GM12874 (cell line): Measurements from ENCODE around the gene ANTXR2.

ENCODE experiments used
- TF ChIP-seq, protein P1 (sequence below): IDR thresholded peaks from 2 replicates; pipeline ENCODE4 v1.5.1; 2011; ENCODE audit warnings: low read depth, mild to moderate bottlenecking, control low read depth, low read length, moderate library complexity; ENCODE audit not compliant: insufficient read depth

Gene ANTXR2

DNA sequence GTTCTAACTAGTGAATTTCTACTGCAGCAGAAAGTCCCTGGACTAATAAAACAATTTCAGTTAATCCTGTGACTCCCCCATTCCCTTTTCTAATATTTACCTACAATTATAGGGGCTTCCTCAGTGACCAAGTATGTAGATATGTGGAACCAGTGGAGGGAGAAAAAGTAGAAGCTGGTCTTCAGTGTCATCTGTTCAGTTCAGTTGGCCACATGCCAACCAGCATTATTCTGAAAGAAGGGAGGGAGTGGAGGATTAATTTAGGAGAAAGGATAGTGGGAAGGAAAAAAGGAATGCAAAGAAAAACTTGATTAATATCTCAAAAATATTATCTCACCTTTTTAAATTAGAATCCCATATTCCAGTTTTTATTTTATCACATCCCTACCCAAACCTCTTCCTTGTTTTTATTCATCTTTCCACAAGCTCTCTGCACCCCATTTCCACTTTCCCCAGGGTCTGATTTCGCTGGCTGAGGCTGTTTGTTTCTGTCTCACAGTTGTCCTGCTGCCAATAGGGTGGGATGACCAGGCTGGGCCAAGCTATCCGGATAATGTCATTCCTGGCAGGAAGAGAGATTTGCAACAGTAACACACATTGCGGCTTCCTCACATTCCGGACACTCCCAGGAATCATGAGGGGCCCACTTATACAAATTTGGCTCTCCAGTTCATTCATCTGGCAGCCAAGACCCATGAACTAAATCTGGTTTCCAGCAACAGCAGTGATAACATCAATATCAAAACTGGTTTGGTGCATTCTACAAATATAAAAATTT is 24.6 kb upstream of the ANTXR2 start:
- TF ChIP-seq, protein P1, sequence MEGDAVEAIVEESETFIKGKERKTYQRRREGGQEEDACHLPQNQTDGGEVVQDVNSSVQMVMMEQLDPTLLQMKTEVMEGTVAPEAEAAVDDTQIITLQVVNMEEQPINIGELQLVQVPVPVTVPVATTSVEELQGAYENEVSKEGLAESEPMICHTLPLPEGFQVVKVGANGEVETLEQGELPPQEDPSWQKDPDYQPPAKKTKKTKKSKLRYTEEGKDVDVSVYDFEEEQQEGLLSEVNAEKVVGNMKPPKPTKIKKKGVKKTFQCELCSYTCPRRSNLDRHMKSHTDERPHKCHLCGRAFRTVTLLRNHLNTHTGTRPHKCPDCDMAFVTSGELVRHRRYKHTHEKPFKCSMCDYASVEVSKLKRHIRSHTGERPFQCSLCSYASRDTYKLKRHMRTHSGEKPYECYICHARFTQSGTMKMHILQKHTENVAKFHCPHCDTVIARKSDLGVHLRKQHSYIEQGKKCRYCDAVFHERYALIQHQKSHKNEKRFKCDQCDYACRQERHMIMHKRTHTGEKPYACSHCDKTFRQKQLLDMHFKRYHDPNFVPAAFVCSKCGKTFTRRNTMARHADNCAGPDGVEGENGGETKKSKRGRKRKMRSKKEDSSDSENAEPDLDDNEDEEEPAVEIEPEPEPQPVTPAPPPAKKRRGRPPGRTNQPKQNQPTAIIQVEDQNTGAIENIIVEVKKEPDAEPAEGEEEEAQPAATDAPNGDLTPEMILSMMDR = no peak

DNA sequence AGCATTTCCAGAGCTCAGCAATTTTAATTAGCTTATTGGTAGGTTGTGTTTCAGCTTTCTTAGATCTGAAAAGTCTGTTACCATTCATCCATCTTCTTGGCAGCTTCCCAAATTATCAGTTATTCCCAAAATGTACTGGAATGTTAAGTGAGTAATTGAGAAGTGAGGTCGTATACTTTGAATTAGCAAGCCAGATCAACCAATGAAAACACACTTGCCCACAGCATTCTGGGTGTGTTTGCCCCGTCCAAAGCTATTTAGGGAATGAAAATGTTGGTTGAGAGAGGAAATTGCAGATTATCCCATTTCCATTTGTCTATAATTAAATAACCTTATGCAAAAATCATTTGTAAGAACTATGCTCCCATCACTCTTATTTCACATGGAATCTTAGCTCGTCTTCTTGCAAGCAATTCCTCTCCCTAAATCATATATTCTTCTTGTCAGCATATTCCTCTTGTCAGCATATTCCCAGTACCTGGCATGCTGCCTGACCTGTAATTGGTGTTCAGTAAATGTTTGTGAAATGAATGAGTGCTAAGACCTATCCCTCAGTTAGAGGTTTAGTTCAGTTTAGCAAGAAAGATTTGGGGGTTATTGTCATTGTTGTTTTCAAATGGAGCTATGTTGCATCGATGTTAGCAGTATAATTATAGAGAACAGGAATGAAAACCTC is 23.3 kb upstream of the ANTXR2 start:
- TF ChIP-seq, protein P1 = no peak

DNA sequence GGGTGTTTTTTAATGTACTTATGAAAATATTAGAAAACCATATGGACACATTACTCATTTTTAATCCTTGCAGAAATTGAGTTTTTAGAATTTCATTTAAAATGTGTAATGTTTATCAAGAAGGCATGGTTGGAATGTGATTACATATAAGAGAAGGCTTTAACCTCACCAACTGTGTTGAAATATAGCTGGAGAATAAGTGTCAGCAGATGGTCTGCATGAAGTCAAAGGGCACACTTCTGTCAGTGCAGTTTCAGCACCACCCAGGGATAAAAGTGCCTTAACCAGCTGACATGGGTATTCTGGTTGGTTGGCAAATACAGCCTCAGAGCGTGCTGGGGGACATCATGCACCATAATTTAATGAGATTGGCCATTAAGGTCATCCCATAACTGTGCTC is 21.2 kb upstream of the ANTXR2 start:
- TF ChIP-seq, protein P1 = no peak

DNA sequence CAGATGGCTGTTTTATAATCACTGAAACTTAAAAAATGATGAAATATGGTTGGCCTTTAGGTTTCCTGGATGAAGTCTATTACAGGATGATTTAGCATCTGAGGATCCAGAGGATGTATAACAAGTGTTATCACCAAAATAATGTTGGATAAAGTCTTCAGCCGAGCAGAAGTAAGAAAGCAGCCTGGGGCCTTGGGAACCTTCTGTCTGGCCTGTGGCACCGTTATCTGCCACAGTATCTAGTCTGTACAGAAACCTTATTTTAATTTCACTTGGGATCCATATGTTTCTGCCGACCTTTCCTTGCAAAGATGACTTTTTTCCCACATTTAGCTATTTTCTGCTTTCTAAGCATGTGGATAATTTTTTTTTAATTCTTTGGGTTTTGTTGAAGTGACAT is 20.5 kb upstream of the ANTXR2 start:
- TF ChIP-seq, protein P1 = no peak

DNA sequence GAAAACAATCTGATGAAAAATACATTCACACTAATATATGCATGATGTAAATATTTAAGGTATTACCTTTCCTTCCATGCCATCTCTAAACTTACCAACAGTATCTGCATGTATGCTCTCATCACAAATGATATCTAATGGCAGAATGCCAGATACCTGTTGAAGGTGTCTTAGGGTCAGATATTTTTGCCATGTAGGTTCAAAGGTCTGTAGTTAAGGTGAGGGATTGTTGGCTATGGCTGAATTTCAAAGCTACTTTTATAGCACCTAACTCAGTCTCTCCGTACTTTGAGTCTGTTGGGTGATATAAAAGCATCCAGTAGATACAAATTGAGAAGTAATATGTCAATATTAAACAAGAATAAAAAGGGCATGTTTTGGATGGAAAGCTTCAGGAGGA is 19.8 kb upstream of the ANTXR2 start:
- TF ChIP-seq, protein P1 = no peak

DNA sequence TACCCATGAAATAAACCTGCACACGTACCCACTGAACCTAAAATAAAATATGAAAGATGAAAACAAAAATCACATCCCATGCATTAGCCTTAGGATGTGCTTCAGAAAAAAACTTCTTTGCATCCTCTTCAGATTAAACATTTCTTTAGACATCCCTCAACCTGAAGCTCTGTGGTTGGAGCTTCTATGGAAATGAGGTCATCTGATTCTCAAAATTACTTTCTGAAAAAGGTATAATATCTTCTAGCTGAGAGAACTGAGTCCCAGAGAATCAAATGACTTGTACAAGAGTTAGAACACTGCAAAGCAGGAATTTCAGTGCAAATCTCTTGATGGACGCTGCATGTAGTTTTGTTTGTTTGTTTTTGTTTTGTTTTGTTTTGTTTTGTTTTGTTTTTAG is 19.1 kb upstream of the ANTXR2 start:
- TF ChIP-seq, protein P1 = no peak

DNA sequence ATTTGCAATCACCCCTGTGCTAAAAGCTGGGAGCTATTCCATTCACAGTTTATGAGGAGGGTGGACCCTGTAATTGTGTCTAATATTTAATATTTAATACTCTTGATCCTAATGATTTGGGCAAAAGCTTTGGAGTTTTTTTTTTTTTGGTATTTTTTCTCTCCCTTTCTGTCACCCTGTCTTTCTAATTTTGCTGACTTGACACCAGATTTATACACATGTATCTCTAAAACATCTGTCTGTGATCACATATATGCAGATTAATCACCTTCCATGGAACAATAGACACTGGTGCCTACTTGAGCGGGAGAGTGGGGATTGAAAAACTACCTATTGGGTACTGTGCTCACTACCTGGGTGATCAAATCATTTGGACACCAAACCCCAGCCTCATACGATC is 18.7 kb upstream of the ANTXR2 start:
- TF ChIP-seq, protein P1 = no peak
